Cardiac atrium fibroblast (primary cell): ENCODE measurements around the gene KCTD15. TPM values are rescaled to one million over a fixed set of nuclear protein-coding genes. Genes with fewer than 3 reads are reported as not detected.

Source experiments
- total RNA-seq: library from RNA; depleted of rRNA; stranded (reverse); fragments of >200 nt; gene quantifications from 2 replicates; pipeline ENCODE4 v1.2.3, GENCODE V29; 2015

Gene KCTD15
- 37.3 and 39.4 TPM in 2 replicates for total RNA-seq

GRCh38 chr19:33796164-33796875 lies at the start of gene KCTD15:
KCTD15 (plus strand) TSS chr19:33796870; CDS start chr19:33800455, 3,585 bp downstream.

Other genes starting within 250 kb of the KCTD15 start
- 0.36 and 3.2 TPM in 2 replicates for gene CHST8, start 174.9 kb upstream of the KCTD15 start, total RNA-seq